ENCODE measurements around the gene PDZRN4.

Gene PDZRN4

GRCh38 chr12:41365653-41366171 is 177.6 kb downstream of the PDZRN4 start:
- in situ Hi-C loops (cut with MboI; ENCODE audit: low sequenced_read_pairs) = no loop called here
- Histone ChIP-seq H3K4me1 (no peaks in the 10 kb centered on the region), H3K4me3 (no peak overlapping the region), H3K27me3 (ENCODE audit: low read depth) (no peaks in the 10 kb centered on the region), H3K36me3 (replicated peaks) (no peaks in the 10 kb centered on the region), H3K9me3 (no peaks in the 10 kb centered on the region)
- no peak for DNase-seq (ENCODE audit: low spot score in 2 of 2)

- in situ Hi-C loops (cut with MboI; ENCODE audit: low sequenced_read_pairs) = no loop called here
- H3K27me3 ChIP-seq (ENCODE audit: low read depth) = no peaks in the 10 kb centered on the region
- peak in 1 of 2 experiments; percentile 21 for DNase-seq (ENCODE audit: low spot score in 2 of 2)
Observed at GRCh38 chr12:41367726-41368405, 179.7 kb downstream of the PDZRN4 start.

GRCh38 chr12:41380878-41381277 is 192.8 kb downstream of the PDZRN4 start:
- Histone ChIP-seq H3K4me1 (no peaks in the 10 kb centered on the region), H3K9me3 (no peaks in the 10 kb centered on the region; the same call in 1 of the 2 replicates), H3K4me3 (no peak overlapping the region), H3K36me3 (replicated peaks) (no peaks in the 10 kb centered on the region), H3K27me3 (ENCODE audit: low read depth) (no peaks in the 10 kb centered on the region)
- no peak for DNase-seq (ENCODE audit: low spot score in 2 of 2)
- in situ Hi-C loops (cut with MboI; ENCODE audit: low sequenced_read_pairs) = no loop called here

More at GRCh38 chr12:41367726-41368405, 179.7 kb downstream of the PDZRN4 start:
- Histone ChIP-seq H3K4me3 (no peak overlapping the region), H3K36me3 (replicated peaks) (no peaks in the 10 kb centered on the region), H3K4me1 (no peaks in the 10 kb centered on the region), H3K9me3 (no peaks in the 10 kb centered on the region)

- no peak for DNase-seq (ENCODE audit: low spot score in 2 of 2)
Observed at GRCh38 chr12:41402801-41403200, 214.7 kb downstream of the PDZRN4 start.

GRCh38 chr12:41407232-41407799 is 219.2 kb downstream of the PDZRN4 start:
- no peaks in the 10 kb centered on the region for H3K36me3 ChIP-seq (replicated peaks)
- H3K4me1 ChIP-seq = no peaks in the 10 kb centered on the region
- DNase-seq (ENCODE audit: low spot score in 2 of 2) = no peak
- in situ Hi-C loops (cut with MboI; ENCODE audit: low sequenced_read_pairs) = no loop called here
- no peaks in the 10 kb centered on the region for H3K9me3 ChIP-seq
- H3K4me3 ChIP-seq = no peak overlapping the region
- no peaks in the 10 kb centered on the region for H3K27me3 ChIP-seq (ENCODE audit: low read depth)

More at GRCh38 chr12:41402801-41403200, 214.7 kb downstream of the PDZRN4 start:
- H3K4me1 ChIP-seq = peaks cover 20% of the 10 kb centered on the region
- no peaks in the 10 kb centered on the region for H3K27me3 ChIP-seq (ENCODE audit: low read depth)
- H3K36me3 ChIP-seq (replicated peaks) = no peaks in the 10 kb centered on the region
- in situ Hi-C loops (cut with MboI; ENCODE audit: low sequenced_read_pairs) = no loop called here
- no peaks in the 10 kb centered on the region for H3K9me3 ChIP-seq
- H3K4me3 ChIP-seq = no peak overlapping the region

- no peak overlapping the region for H3K4me3 ChIP-seq
- no peaks in the 10 kb centered on the region for H3K36me3 ChIP-seq (replicated peaks)
- H3K4me1 ChIP-seq = no peaks in the 10 kb centered on the region
- DNase-seq (ENCODE audit: low spot score in 2 of 2) = no peak
- no peaks in the 10 kb centered on the region for H3K9me3 ChIP-seq
- no peaks in the 10 kb centered on the region for H3K27me3 ChIP-seq (ENCODE audit: low read depth)
- in situ Hi-C loops (cut with MboI; ENCODE audit: low sequenced_read_pairs) = no loop called here
Observed at GRCh38 chr12:41409628-41410027, 221.5 kb downstream of the PDZRN4 start.

- Histone ChIP-seq H3K9me3 (no peaks in the 10 kb centered on the region), H3K27me3 (ENCODE audit: low read depth) (no peaks in the 10 kb centered on the region), H3K36me3 (replicated peaks) (no peaks in the 10 kb centered on the region), H3K4me1 (peaks cover 17% of the 10 kb centered on the region), H3K4me3 (no peak overlapping the region)
- peak; percentile 11 to 64 for DNase-seq (ENCODE audit: low spot score in 2 of 2)
- in situ Hi-C loops (cut with MboI; ENCODE audit: low sequenced_read_pairs) = no loop called here
Observed at GRCh38 chr12:41418586-41418985, 230.5 kb downstream of the PDZRN4 start.

- H3K4me1 ChIP-seq = peaks cover 17% of the 10 kb centered on the region
- no peaks in the 10 kb centered on the region for H3K36me3 ChIP-seq (replicated peaks)
- H3K4me3 ChIP-seq = no peak overlapping the region
- no peaks in the 10 kb centered on the region for H3K27me3 ChIP-seq (ENCODE audit: low read depth)
- no peaks in the 10 kb centered on the region for H3K9me3 ChIP-seq
- in situ Hi-C loops (cut with MboI; ENCODE audit: low sequenced_read_pairs) = no loop called here
- peak in 1 of 2 experiments; percentile 7 for DNase-seq (ENCODE audit: low spot score in 2 of 2)
Observed at GRCh38 chr12:41419131-41419893, 231.2 kb downstream of the PDZRN4 start.

GRCh38 chr12:41424651-41425050 is 236.5 kb downstream of the PDZRN4 start:
- DNase-seq (ENCODE audit: low spot score in 2 of 2) = no peak
- in situ Hi-C loops (cut with MboI; ENCODE audit: low sequenced_read_pairs) = no loop called here
- no peaks in the 10 kb centered on the region for H3K36me3 ChIP-seq (replicated peaks)
- no peak overlapping the region for H3K4me3 ChIP-seq
- H3K9me3 ChIP-seq = no peaks in the 10 kb centered on the region
- H3K4me1 ChIP-seq = peaks cover under 1% of the 10 kb centered on the region
- H3K27me3 ChIP-seq (ENCODE audit: low read depth) = no peaks in the 10 kb centered on the region

- in situ Hi-C loops (cut with MboI; ENCODE audit: low sequenced_read_pairs) = no loop called here
- DNase-seq (ENCODE audit: low spot score in 2 of 2) = no peak
- no peaks in the 10 kb centered on the region for H3K36me3 ChIP-seq (replicated peaks)
- H3K4me1 ChIP-seq = no peaks in the 10 kb centered on the region
- no peaks in the 10 kb centered on the region for H3K9me3 ChIP-seq
- no peak overlapping the region for H3K4me3 ChIP-seq
- no peaks in the 10 kb centered on the region for H3K27me3 ChIP-seq (ENCODE audit: low read depth)
Observed at GRCh38 chr12:41433460-41433859, 245.3 kb downstream of the PDZRN4 start.

- Histone ChIP-seq H3K9me3 (no peaks in the 10 kb centered on the region), H3K4me3 (no peak overlapping the region), H3K27me3 (ENCODE audit: low read depth) (no peaks in the 10 kb centered on the region; the same call in 1 of the 2 replicates), H3K36me3 (replicated peaks) (no peaks in the 10 kb centered on the region), H3K4me1 (no peaks in the 10 kb centered on the region)
- no peak for DNase-seq (ENCODE audit: low spot score in 2 of 2)
- in situ Hi-C loops (cut with MboI; ENCODE audit: low sequenced_read_pairs) = no loop called here
Observed at GRCh38 chr12:41436076-41436475, 248.0 kb downstream of the PDZRN4 start.

GRCh38 chr12:41437563-41437962 is 249.4 kb downstream of the PDZRN4 start:
- in situ Hi-C loops (cut with MboI; ENCODE audit: low sequenced_read_pairs) = no loop called here
- H3K9me3 ChIP-seq = no peaks in the 10 kb centered on the region
- no peaks in the 10 kb centered on the region for H3K4me1 ChIP-seq
- H3K36me3 ChIP-seq (replicated peaks) = no peaks in the 10 kb centered on the region
- no peak for DNase-seq (ENCODE audit: low spot score in 2 of 2)
- no peak overlapping the region for H3K4me3 ChIP-seq
- H3K27me3 ChIP-seq (ENCODE audit: low read depth) = no peaks in the 10 kb centered on the region; the same call in 1 of the 2 replicates

- no peaks in the 10 kb centered on the region; the same call in 1 of the 2 replicates for H3K27me3 ChIP-seq (ENCODE audit: low read depth)
- H3K4me1 ChIP-seq = no peaks in the 10 kb centered on the region
- no peaks in the 10 kb centered on the region for H3K9me3 ChIP-seq
- H3K36me3 ChIP-seq (replicated peaks) = no peaks in the 10 kb centered on the region
- DNase-seq (ENCODE audit: low spot score in 2 of 2) = no peak
- H3K4me3 ChIP-seq = no peak overlapping the region
- in situ Hi-C loops (cut with MboI; ENCODE audit: low sequenced_read_pairs) = no loop called here
Observed at GRCh38 chr12:41438854-41439541, 250.9 kb downstream of the PDZRN4 start.

Measured in HAP-1 (cell line).